Liver (tissue), 9 donors: ENCODE results near the gene HNRNPL. TPM values are rescaled to one million over a fixed set of nuclear protein-coding genes. Genes with fewer than 3 reads are reported as not detected.
"Not testable (repeated sequence)": the region's sequence is repeated elsewhere in the genome, so short reads cannot be mapped to it uniquely, and the experiment has no call there.

Experiments
- DNase-seq: peaks from one replicate; pipeline ENCODE4 v3.0.0-alpha.2; 2017; ENCODE audit warnings: low spot score
- H3K27ac ChIP-seq, 2 donors: one replicate each; pipeline ENCODE4 v1.7.0; 2013; ENCODE audit warnings: inconsistent platforms in 2 of 2, low read length in 2 of 2, control low read depth in 1 of 2, low read depth in 1 of 2, mild to moderate bottlenecking in 1 of 2
- H3K27me3 ChIP-seq, 4 donors: one replicate each; pipeline versions ENCODE4 v1.6.1 to v1.7.0; 2013; ENCODE audit warnings: low read length in 3 of 4, inconsistent platforms in 1 of 4, mild to moderate bottlenecking in 1 of 4, moderate library complexity in 1 of 4; ENCODE audit not compliant: control insufficient read depth in 4 of 4, insufficient read depth in 4 of 4
- H3K36me3 ChIP-seq, 4 donors: one replicate each; pipeline versions ENCODE4 v1.6.1 to v1.7.0; 2013; ENCODE audit warnings: low read length in 3 of 4, mild to moderate bottlenecking in 3 of 4, low read depth in 1 of 4, moderate library complexity in 1 of 4; ENCODE audit not compliant: control insufficient read depth in 4 of 4, insufficient read depth in 3 of 4
- H3K4me1 ChIP-seq, 4 donors: one replicate each; pipeline versions ENCODE4 v1.6.1 to v1.7.0; 2013; ENCODE audit warnings: low read length in 3 of 4, mild to moderate bottlenecking in 3 of 4, moderate library complexity in 1 of 4; ENCODE audit not compliant: control insufficient read depth in 4 of 4, insufficient read depth in 4 of 4
- H3K4me3 ChIP-seq, 3 donors: one replicate each; pipeline versions ENCODE4 v1.6.1 to v1.7.0; 2013; ENCODE audit warnings: low read length in 3 of 3, control low read depth in 1 of 3, low read depth in 1 of 3, mild to moderate bottlenecking in 1 of 3
- H3K9ac ChIP-seq, 2 donors: one replicate each; pipeline ENCODE4 v1.7.0; 2013; ENCODE audit warnings: low read length in 2 of 2, mild to moderate bottlenecking in 2 of 2, moderate library complexity in 2 of 2, control low read depth in 1 of 2, low read depth in 1 of 2
- H3K9me3 ChIP-seq, 4 donors: one replicate each; pipeline versions ENCODE4 v1.6.1 to v1.7.0; 2013; ENCODE audit warnings: low read length in 3 of 4; ENCODE audit not compliant: control insufficient read depth in 4 of 4
- CTCF ChIP-seq: fragments of 150-350 bp; IDR thresholded peaks from 2 replicates; pipeline ENCODE4 v1.5.1; 2017; ENCODE audit warnings: improper control_type of control experiment, low read depth, low read length; ENCODE audit not compliant: missing input control
- EGR1 ChIP-seq, 2 donors: IDR thresholded peaks; 2 replicates each; pipeline ENCODE4 v1.6.1; 2016 to 2018; ENCODE audit warnings: antibody characterized with exemption in 2 of 2, low read depth in 2 of 2
- FOXA1 ChIP-seq: IDR thresholded peaks from 2 replicates; pipeline ENCODE4 v1.6.1; 2016; ENCODE audit warnings: antibody characterized with exemption
- FOXA2 ChIP-seq: IDR thresholded peaks from 2 replicates; pipeline ENCODE4 v1.6.1; 2016; ENCODE audit warnings: antibody characterized with exemption
- GABPA ChIP-seq, 2 donors: IDR thresholded peaks in 1 of 2; conservative IDR thresholded peaks in 1 of 2; 2 replicates each; pipeline ENCODE4 v1.6.1; 2016; ENCODE audit warnings: antibody characterized with exemption in 2 of 2, mild to moderate bottlenecking in 1 of 2, moderate library complexity in 1 of 2
- HNF4G ChIP-seq: IDR thresholded peaks from 2 replicates; pipeline ENCODE4 v1.6.1; 2016; ENCODE audit warnings: antibody characterized with exemption
- JUND ChIP-seq, 2 donors: IDR thresholded peaks; 2 replicates each; pipeline ENCODE4 v1.6.1; 2016; ENCODE audit warnings: antibody characterized with exemption in 2 of 2
- MAX ChIP-seq: IDR thresholded peaks from 2 replicates; pipeline ENCODE4 v1.6.1; 2016; ENCODE audit warnings: antibody characterized with exemption
- NR2F2 ChIP-seq: IDR thresholded peaks from 2 replicates; pipeline ENCODE4 v1.6.1; 2016; ENCODE audit warnings: antibody characterized with exemption
- RAD21 ChIP-seq, 2 donors: IDR thresholded peaks; 2 replicates each; pipeline ENCODE4 v1.6.1; 2016; ENCODE audit warnings: antibody characterized with exemption in 2 of 2, mild to moderate bottlenecking in 2 of 2
- SP1 ChIP-seq: IDR thresholded peaks from 2 replicates; pipeline ENCODE4 v1.6.1; 2018; ENCODE audit warnings: antibody characterized with exemption, mild to moderate bottlenecking
- TAF1 ChIP-seq: conservative IDR thresholded peaks from 2 replicates; pipeline ENCODE4 v1.6.1; 2016; ENCODE audit warnings: antibody characterized with exemption, mild to moderate bottlenecking
- ZBTB33 ChIP-seq: IDR thresholded peaks from 2 replicates; pipeline ENCODE4 v1.6.1; 2016; ENCODE audit warnings: antibody characterized with exemption
- WGBS: extraction: QIAGEN DNeasy Blood & Tissue Kit; methylation state at CpG from one replicate; pipeline ENCODE4 v1.1.7; 2013; 5-methylcytosine and 5-hydroxymethylcytosine counted together
- polyA plus RNA-seq, 2 donors: library from polyadenylated mRNA; stranded (reverse) in 1 of 2; unstranded in 1 of 2; fragments of 200-250 nt in 1 of 2; fragments of >200 nt in 1 of 2; fragmentation: Nextera tagmentation in 1 of 2; extraction: Ambion mirVana in 1 of 2; gene quantifications; one replicate each; pipeline versions ENCODE4 v1.2.1 to v1.2.3, GENCODE V29; 2013 to 2015
- total RNA-seq, 2 donors: library from RNA; depleted of rRNA; stranded (reverse); fragments of >200 nt; gene quantifications; one replicate each; pipeline ENCODE4 v1.2.3, GENCODE V29; 2014
- TF ChIP-seq, protein P1 (sequence below): IDR thresholded peaks from 2 replicates; pipeline ENCODE4 v1.6.1; 2016; ENCODE audit warnings: antibody characterized with exemption, mild to moderate bottlenecking
- TF ChIP-seq, protein P2 (sequence below): IDR thresholded peaks from 2 replicates; pipeline ENCODE4 v1.6.1; 2016; ENCODE audit warnings: antibody characterized with exemption
- donor health status: healthy.
- donor health status: healthy.
- donor health status: healthy.
- donor health status: healthy.
- donor health status: healthy.

The HNRNPL gene
- total and polyA plus RNA-seq, 4 donors: 50.4 to 166 (median 95.6) TPM

- no peak overlapping the region for H3K27ac ChIP-seq
- no peaks in the 10 kb centered on the region for H3K36me3 ChIP-seq
- H3K4me3 ChIP-seq: no peak overlapping the region
- no peak for DNase-seq
- no peak overlapping the region for H3K9ac ChIP-seq
- no peaks in the 10 kb centered on the region for H3K9me3 ChIP-seq
- 94% methylated on average over 17 of the region's 17 CpGs for WGBS
- TF ChIP-seq HNF4G (no peak), RAD21 (IDR thresholded peaks at IDR 0.05) (no peak), CTCF (no peak), ZBTB33 (no peak)
- H3K27me3 ChIP-seq: no peaks in the 10 kb centered on the region
- H3K4me1 ChIP-seq: peaks cover 4 to 18% (median 13%) of the 10 kb centered on the region in 4 donors
Measured at GRCh38 chr19:38808741-38809140, 41.0 kb downstream of the HNRNPL start.

DNA sequence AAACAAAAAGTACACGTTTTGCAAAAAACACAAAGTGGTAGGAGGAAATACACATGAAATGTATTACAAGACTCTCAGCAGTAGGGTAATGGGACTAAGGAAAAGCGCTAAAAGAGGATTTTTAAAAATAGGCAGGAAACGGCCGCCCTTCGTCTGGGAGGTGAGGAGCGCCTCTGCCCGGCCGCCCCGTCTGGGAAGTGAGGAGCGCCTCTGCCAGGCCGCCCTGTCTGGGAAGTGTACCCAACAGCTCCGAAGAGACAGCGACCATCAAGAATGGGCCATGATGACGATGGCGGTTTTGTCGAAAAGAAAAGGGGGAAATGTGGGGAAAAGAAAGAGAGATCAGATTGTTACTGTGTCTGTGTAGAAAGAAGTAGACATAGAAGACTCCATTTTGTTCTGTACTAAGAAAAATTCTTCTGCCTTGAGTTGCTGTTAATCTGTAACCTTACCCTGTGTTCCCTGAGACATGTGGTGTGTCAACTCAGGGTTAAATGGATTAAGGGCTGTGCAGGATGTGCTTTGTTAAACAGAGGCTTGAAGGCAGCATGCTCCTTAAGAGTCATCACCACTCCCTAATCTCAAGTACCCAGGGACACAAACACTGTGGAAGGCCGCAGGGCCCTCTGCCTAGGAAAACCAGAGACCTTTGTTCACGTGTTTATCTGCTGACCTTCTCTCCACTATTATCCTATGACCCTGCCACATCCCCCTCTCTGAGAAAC lies 42.2 kb downstream of the HNRNPL start:
- not testable (repeated sequence) for H3K27me3 ChIP-seq, H3K9ac ChIP-seq, H3K27ac ChIP-seq, H3K36me3 ChIP-seq, H3K9me3 ChIP-seq, DNase-seq, H3K4me1 ChIP-seq, H3K4me3 ChIP-seq
- WGBS: 82% methylated on average over 14 of the region's 18 CpGs

- Histone ChIP-seq H3K4me1 (no peaks in the 10 kb centered on the region), H3K4me3 (no peak overlapping the region), H3K9ac (no peak overlapping the region), H3K36me3 (peaks cover 3 to 11% (median 6%) of the 10 kb centered on the region in 4 donors), H3K27me3 (no peaks in the 10 kb centered on the region), H3K9me3 (no peaks in the 10 kb centered on the region), H3K27ac (no peak overlapping the region)
- WGBS: 94% methylated on average over 6 of the region's 6 CpGs
- DNase-seq: no peak
- TF ChIP-seq MAX (no peak), EGR1 (IDR thresholded peaks at IDR 0.05; ENCODE audit: low read depth in 2 of 2) (no peak), JUND (IDR thresholded peaks at IDR 0.05) (no peak), GABPA (IDR thresholded peaks at IDR 0.05 in 1 of 2, conservative IDR thresholded peaks at IDR 0.05 in 1 of 2) (no peak), FOXA2 (no peak), RAD21 (IDR thresholded peaks at IDR 0.05) (no peak), ZBTB33 (no peak), HNF4G (no peak), NR2F2 (no peak), SP1 (no peak), FOXA1 (no peak), TAF1 (no peak)
- TF ChIP-seq, protein P1, sequence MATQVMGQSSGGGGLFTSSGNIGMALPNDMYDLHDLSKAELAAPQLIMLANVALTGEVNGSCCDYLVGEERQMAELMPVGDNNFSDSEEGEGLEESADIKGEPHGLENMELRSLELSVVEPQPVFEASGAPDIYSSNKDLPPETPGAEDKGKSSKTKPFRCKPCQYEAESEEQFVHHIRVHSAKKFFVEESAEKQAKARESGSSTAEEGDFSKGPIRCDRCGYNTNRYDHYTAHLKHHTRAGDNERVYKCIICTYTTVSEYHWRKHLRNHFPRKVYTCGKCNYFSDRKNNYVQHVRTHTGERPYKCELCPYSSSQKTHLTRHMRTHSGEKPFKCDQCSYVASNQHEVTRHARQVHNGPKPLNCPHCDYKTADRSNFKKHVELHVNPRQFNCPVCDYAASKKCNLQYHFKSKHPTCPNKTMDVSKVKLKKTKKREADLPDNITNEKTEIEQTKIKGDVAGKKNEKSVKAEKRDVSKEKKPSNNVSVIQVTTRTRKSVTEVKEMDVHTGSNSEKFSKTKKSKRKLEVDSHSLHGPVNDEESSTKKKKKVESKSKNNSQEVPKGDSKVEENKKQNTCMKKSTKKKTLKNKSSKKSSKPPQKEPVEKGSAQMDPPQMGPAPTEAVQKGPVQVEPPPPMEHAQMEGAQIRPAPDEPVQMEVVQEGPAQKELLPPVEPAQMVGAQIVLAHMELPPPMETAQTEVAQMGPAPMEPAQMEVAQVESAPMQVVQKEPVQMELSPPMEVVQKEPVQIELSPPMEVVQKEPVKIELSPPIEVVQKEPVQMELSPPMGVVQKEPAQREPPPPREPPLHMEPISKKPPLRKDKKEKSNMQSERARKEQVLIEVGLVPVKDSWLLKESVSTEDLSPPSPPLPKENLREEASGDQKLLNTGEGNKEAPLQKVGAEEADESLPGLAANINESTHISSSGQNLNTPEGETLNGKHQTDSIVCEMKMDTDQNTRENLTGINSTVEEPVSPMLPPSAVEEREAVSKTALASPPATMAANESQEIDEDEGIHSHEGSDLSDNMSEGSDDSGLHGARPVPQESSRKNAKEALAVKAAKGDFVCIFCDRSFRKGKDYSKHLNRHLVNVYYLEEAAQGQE: no peak
- TF ChIP-seq, protein P2, sequence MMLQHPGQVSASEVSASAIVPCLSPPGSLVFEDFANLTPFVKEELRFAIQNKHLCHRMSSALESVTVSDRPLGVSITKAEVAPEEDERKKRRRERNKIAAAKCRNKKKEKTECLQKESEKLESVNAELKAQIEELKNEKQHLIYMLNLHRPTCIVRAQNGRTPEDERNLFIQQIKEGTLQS: no peak
Measured at GRCh38 chr19:38806371-38806770, 43.4 kb downstream of the HNRNPL start.
